IPS DF 4.7 (cell line): ENCODE data around the gene SLC34A1.
"Not testable (repeated sequence)": the region's sequence is repeated elsewhere in the genome, so short reads cannot be mapped to it uniquely, and the experiment has no call there.

Experiments used
- DNase-seq: peaks from one replicate; pipeline ENCODE4 v3.0.0-alpha.2; 2013; ENCODE audit warnings: low spot score; ENCODE audit errors: extremely low read depth

Gene SLC34A1

DNA sequence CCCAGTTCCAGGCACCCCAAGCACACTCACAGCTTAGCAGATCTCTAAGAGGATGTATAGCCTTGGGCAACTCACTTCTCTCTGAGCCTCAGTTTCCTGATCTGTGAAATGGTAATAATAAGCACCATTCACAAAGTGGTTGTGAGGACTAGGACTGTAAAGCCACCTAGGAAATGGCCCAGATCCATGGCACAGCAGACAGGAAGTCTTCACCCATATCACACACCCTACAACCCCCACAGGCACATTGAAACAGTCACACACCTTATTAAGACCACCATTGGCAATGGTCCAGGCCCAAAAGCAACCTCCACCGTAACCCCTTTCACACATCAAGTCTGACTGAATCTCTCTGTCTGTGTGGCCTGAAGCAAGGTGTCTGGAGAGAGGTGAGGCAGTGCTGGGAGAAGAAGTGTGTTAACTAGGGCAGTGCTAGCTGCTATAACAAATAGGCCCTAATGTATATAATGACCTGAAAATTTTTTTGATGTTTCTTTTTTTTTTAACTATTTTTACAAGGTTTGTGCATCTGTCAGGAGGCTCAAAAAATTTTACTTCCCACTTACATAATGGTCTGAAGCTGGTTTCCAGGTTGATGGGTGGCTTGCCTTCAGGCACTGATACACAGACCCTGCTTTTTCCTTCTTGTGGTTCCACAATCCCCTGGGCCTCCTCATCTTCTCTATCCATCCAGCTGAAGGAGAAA lies 28.9 kb upstream of the SLC34A1 start:
- no peak for DNase-seq

DNA sequence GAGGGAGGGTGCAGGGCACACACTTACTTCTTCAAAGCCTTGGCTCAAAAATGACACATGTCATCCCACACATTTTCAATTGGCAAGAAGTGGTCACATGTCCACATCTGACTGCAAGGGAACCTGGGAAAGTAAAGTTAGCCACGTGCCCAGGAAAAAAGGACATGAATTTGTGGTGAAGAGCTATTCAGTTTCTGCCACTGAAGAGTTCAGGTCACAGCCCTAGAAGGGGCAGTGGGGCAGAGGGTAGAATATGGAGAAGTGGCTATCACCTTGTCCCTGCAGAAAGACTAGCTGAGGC lies 28.4 kb upstream of the SLC34A1 start:
- no peak for DNase-seq

DNA sequence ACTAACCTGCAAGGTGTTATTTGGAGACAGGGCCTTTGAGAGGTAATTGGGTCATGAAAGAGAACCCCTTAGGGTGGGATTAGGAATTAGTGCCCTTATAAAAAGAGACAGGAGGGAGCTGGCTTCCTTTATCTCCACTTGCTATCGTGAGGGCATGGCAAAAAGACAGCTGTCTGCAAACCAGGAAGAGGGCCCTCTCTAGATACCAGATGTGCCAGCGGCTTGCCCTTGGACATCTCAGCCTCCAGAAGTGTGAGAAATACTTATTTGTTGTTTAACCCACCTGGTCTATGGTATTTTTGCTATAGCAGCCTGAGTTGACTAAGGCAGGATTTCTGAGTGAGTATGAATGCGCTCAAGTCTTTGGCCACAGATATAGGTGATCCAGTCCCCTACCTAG lies 27.5 kb upstream of the SLC34A1 start:
- no peak for DNase-seq

DNA sequence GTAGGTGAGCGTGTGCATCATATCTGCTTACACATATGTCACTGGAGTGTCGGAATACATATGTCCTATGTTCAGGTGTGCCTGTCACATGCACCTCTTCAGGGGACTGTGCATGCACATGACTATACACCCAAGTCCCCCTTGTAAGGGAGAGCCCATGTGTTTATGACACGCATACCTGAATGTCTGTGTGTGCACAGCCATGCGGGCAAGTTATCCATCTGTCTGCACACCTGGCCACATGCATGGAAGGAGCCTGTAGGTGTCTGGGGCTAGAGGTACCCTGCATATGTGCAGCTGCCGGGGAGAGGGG lies 27.1 kb upstream of the SLC34A1 start:
- no peak for DNase-seq

DNA sequence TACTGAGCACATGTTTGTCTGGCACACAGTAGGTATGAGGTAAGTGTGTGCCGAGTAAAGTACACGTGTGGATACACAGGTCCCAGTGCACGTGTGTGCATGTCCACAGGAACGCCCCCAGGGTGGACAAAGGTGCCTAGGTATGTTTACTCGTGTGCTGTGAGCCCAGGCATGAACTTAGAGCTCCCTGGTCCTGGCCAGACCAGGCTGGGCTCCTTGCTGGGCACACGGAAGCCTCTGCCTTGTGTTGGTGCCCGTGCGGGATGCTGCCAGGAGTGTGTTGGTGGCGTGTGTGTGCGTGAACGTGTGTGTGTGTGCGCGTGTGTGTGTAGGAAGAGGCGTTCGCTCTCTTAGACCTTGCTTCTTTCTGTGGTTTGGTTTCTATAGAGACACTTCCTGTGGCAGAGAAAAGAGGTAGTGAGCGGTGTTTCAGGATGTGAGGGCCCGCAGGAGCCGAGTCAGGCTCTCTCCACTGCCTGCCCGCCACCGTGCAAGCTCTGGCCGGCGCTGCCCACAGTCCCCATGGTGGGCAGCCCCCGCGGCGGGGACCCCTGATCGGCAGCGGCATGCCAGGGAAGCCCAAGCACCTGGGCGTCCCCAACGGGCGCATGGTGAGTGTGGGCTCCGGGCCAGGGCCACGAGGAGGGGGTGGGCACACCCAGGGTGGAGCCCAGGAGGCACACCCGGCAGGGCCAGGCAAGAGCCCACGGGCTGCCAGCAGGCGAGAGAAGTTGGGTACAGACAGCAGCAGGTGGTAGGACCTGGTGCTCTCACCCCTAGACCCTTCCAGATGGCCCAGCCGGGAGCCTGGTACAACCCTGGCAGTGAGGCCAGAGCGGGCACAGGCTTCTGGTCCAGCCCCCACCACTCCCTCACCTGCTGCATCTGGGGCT lies 26.5 kb upstream of the SLC34A1 start, which contains the start of gene RGS14:
TSS of gene RGS14 (plus strand) at position 466 of the 893 bp plus-strand sequence. CDS start at position 567, 101 bp downstream.
- DNase-seq = no peak

DNA sequence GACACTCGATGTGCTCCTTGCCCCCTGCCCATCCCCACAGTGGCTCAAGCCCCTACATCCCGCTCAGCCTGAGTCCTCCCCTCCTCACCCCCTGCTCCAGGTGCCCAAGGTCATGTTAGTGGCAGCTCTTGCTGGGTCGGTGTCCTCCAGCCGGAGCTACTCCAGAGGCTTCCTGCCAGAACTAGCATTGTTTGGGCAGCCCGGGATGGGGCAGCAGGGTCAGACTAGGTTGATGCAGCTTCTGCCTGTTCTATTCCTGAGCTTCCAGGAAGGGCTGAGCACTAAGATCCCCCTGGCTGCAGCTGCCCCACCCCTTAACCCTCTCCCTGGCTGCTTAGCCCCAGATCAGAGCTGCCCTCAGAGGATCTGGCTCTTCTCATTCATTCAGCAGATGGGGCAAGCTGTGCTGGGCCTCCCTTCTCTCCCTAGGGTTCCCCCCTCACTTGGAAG lies 25.8 kb upstream of the SLC34A1 start:
- no peak for DNase-seq

DNA sequence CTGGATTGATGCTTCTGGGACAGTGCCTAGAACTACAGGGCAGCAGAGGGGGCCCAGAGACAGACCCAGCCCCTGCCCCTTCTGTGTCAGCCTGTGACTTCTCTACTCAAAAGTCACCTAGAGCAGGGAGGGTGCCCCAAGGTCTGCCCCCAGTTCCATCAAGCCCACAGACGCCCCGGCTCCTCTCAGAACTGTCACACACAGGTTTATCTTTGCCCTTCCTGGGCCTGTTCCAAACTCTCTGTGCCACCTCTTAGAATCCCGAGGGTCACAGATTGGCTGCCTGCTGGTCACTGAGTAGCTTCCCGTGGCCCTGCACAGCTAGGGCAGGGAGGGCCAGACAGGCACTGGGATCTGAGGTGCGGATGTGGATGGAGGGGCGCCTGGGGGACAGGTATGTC lies 24.8 kb upstream of the SLC34A1 start:
- no peak for DNase-seq

DNA sequence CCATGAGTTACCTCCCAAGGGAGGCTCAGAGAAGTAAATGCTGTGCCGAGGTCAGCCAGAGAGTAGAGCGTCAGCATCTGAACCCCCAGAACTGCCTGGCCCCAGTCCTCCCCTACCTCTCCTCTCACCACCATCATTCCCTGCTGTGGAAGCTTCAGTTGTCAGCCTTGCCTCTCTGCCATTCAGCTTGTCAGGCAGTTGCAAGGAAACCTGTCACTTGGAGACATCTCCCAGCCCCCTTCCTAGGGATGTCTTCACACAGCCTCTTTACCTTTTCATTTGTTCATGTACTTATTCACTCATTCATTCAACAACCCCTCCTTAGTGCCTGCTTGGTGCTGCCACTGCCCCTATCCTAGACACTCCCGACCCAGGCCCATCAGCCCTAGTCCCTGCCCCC lies 24.4 kb upstream of the SLC34A1 start:
- no peak for DNase-seq

DNA sequence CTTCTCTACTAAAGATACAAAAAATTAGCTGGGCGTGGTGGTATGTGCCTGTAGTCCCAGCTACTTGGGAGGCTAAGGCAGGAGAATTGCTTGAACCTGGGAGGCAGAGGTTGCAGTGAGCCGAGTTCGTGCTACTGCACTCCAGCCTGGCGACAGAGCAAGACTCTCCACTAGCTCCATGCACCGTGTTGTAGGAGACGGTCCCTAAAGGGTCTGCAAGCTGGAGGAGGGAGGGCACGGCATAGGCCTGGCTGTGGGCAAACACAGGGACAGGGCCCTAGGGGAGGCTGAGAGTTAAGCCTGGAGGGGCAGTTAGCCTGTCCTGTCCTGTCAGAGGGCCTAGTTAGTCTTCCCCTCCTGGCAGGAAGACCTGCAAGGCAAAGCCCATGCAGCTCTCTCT lies 23.5 kb upstream of the SLC34A1 start:
- DNase-seq = not testable (repeated sequence)

DNA sequence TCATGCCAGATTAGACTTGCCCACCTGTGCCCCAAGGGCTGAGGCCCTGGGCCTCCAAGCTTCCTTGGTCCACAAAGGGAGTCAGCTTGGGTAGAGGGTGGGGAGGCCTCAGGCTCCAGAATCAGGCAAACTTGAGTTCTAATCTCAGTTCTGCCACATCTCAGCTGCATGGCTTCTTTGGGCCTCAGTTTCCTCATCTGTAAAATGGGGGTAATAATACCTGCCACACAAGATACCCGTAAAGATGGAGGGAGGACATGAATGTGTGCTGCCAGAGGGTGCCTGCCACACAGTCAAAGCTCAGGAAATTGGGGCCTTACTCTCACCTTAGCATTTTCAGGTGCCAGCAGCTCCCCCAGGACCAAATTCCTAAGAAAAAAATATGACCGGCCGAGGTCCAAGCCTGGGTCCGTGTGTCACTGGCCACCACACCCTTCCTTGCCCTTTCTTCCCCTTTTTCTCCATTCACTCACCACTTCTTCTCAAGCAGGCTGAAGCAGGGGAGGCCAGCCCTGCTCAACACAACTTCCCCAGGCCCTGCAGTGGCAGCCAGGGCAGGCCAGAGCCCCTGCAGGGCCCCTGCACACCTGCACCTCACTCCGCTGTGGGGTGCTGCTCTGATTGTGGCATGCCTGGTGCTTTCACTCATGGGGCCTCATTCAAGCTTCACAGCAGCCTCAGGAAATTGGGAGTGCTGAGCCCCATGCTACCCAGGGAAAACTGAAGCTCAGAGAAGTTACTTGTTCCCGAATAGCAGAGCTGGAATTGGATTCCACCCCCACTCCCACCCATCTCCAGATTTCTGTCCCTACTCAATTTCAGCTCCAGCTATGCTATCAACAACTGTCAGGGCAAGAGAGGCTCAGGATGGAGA lies 22.6 kb upstream of the SLC34A1 start:
- no peak for DNase-seq

DNA sequence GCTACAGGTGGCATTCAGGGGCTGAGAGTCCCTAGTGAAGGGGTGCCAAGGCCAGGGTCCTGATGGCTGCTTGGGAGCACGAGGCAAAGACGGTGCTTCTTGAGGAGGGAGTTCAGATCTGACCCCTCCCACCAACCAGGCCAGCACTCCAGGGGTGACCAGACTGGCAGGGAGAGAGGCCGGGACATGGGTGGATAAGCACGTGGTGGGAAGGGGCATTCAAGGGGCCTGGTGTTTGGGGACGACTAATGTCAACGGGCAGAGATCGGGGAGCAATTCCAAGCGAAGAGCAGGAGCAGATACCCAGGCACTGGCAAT lies 22.0 kb upstream of the SLC34A1 start:
- DNase-seq = no peak

DNA sequence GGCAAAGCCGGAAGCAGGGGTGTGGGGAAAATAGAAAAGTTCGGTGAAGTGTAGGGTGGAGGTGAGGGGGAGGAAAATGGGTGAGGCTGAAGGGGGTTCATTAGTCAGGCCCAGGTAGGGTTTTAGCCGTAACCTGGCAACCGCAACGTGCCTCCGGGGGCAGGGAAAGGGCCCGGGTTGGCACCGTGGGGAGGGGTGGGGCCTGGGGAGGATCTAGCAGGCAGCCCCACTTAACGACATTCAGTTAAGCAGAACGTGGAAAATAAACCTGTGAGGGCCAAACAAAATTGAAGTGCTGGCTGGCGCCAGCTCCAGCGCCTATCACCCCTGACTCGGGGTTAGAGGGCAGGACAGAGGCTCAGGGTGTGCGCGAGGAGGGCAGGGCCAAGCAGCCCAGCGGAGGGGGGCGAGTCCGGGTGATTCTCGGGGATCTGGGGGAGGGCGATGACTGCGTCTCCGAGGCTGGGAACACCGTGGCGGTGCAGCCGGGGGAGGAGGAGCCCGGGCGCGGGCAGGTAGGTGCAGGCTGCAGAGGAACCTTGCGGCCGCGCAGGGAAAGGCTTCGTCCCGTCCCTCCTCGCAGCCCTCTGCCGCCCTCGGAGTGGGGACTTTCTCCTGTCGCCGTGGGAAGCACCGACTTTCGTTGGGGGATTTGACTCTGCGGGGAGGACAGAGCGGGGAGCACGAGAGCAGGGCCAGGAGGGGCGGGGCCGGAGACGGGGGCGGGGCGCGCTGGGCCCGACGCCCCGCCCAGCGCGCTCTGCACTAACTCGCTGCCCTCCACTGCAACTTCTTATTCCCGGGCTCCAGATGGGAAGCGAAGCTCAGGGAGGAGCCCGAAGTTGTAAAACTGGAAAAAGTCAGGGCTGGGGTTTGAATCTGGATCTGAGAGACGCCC lies 21.4 kb upstream of the SLC34A1 start:
- DNase-seq = no peak

DNA sequence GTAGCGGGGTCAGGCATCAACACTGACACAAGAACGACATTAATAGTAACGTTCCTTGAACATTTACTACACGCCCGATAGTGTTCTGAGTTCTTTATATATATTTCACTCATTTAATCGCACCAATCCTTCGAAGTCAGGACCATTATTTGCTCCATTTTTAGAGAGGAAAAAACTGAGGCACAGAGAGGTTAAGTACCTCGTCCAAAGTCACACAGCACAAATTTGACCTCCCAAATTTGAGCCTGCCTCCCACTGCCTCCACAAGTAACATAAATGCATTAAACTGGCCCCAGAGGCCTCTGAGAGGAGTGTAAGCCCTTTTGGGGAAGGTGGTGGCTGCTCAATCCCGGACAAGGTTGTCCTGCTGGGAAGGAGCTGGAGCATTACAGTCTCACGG lies 20.7 kb upstream of the SLC34A1 start:
- no peak for DNase-seq

DNA sequence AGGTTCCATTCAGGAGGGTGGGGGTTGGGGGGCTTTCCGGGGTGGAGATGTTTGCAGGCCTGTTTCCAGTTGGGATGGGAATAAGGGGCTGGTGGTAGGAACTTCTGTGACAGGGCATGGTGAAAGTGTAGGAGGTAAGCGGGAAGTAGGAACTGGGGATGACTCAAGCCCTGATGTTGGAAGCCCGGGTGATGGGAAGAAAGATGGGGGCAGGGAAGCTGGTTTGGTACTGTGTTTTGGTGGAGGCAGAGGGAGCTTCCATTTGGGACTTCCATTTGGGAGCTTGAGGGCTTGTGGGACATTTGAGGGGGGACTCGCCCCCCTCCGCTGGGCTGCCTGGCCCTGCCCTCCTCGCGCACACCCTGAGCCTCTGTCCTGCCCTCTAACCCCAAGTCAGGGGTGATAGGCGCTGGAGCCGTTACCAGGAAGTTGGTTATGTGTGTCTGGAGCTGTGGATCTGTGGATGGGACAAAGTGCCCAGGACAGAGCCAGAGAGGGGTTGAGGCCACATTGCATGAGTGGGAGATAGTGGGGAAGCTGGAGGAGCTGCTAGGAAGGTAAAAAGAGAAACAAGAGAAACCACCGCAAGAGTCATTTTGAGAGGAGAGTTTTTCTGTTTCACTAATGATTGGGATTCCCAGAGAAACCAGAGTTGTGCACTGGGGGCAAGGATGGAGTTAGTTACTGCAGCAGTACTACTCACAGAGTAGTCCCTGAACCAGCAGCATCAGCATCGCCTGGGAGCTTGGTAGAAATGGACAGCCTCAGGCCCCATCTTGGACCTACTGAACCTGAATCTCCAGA lies 19.9 kb upstream of the SLC34A1 start:
- DNase-seq = no peak

DNA sequence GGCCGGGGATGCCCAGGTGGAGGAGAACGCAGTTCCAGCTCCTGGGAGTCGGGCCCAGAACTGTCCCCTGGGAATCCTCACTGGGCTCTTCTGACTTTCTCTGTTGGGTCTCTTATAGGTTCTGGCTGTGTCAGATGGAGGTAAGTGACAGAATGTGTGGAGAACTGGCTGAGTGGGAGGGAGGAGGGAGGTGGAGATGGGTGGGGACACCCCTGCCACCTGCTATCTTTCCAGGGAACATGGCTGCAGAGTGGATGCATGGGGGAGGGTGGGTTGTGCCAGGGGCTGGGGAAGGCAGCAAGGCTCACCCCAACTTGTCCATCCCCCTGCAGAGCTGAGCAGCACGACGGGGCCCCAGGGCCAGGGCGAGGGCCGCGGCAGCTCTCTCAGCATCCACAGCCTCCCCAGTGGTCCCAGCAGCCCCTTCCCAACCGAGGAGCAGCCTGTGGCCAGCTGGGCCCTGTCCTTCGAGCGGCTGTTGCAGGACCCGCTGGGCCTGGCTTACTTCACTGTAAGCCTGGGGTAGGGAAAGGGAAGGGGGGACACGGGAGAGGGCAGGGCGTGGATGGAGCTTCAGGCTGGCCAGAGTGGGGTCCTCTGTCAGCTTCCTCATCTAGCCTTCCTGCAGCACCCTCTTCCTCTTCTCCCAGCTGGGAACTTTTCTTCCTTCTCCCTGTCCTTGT lies 18.2 kb upstream of the SLC34A1 start:
- DNase-seq = no peak

DNA sequence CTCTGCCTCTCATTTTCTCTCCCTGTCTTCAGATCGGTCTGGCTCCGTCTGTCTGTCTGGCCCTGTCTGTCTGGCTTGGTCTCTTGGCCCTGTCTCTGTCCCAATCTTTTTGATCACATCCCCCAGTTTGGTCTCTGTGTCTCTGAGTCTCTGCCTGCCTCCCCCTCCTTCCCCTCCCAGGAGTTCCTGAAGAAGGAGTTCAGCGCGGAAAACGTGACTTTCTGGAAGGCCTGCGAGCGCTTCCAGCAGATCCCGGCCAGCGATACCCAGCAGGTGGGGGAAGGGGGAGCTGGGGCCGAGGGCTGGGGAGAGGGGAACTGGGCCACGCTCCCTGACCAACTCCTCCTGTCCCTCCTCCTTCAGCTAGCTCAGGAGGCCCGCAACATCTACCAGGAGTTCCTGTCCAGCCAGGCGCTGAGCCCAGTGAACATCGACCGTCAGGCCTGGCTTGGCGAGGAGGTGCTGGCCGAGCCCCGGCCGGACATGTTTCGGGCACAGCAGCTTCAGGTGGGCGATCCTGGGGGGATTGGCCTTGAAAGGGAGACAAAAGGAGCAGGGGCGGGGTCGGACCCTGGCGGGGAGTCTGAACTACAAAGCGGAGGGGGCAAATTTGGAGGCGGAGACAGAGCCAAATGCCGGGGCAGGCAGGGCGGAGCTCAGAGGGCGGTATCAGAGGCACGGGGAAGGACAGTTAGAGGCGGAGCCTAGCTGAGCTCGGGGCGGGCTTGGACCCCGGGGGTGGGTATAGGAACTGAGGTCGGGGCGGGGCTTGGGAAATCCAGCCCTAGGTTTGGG lies 17.5 kb upstream of the SLC34A1 start:
- no peak for DNase-seq

DNA sequence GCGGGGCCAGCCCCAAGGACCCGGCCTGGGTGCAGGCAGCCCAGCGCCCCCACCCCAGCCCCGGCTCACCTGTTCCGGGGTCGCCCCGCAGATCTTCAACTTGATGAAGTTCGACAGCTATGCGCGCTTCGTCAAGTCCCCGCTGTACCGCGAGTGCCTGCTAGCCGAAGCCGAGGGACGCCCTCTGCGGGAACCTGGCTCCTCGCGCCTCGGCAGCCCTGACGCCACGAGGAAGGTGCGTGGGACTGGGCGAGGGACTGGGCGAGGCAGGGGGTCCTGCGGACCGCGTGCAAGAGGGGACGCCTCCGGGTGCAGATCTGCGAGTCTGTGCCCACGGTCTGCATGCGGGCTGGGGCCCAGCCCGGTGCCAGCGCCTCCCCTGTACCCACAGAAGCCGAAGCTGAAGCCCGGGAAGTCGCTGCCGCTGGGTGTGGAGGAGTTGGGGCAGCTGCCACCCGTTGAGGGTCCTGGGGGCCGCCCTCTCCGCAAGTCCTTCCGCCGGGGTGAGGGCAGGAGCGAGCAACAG lies 16.8 kb upstream of the SLC34A1 start:
- DNase-seq = no peak

DNA sequence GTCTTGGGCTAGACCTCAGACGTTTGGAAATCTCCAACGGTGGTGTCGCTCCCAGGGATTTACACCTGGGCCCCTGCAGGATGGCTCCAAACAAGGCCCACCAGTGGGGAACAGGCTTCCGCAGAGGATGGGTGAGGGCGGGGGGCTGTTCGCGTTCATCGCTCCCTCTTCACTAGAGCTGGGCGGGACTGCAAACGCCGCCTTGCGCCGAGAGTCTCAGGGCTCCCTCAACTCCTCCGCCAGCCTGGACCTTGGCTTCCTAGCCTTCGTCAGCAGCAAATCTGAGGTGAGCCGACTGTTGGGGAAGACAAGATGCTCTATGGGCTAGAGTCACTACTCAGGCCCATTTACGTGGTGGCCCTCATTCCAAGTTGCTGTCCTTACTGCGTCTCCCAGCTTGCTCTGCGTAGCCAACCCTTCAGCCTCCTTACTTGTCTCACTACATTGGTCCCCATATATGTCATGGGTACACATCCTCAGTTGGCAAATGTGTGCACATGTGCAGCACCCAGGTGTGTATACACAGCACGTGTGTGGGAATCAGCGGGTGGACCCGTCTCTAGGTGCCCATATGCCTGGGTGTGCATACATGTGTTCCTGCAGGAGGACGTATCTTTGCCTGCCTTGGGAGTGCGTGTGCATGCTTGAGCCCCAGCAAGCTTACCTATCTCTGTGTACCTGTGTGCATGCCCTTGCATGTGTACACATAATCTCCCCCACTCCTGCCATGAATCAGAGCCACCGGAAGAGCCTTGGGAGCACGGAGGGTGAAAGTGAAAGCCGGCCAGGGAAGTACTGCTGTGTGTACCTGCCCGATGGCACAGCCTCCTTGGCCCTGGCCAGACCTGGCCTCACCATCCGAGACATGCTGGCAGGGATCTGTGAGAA lies 16.0 kb upstream of the SLC34A1 start:
- DNase-seq = no peak
